ENCODE results near the gene CHCHD2. TPM values are rescaled to one million over a fixed set of nuclear protein-coding genes. Genes with fewer than 3 reads are reported as not detected.

CHCHD2 gene
- total and polyA plus RNA-seq, 2 of the 13 experiments (the other 11 are each of a cell fraction or from before 2014, with no cell fraction given) = 330 to 572 TPM

GRCh38 chr7:56077681-56078080 is 28.6 kb downstream of the CHCHD2 start (continued):
- TF ChIP-seq, protein P1, sequence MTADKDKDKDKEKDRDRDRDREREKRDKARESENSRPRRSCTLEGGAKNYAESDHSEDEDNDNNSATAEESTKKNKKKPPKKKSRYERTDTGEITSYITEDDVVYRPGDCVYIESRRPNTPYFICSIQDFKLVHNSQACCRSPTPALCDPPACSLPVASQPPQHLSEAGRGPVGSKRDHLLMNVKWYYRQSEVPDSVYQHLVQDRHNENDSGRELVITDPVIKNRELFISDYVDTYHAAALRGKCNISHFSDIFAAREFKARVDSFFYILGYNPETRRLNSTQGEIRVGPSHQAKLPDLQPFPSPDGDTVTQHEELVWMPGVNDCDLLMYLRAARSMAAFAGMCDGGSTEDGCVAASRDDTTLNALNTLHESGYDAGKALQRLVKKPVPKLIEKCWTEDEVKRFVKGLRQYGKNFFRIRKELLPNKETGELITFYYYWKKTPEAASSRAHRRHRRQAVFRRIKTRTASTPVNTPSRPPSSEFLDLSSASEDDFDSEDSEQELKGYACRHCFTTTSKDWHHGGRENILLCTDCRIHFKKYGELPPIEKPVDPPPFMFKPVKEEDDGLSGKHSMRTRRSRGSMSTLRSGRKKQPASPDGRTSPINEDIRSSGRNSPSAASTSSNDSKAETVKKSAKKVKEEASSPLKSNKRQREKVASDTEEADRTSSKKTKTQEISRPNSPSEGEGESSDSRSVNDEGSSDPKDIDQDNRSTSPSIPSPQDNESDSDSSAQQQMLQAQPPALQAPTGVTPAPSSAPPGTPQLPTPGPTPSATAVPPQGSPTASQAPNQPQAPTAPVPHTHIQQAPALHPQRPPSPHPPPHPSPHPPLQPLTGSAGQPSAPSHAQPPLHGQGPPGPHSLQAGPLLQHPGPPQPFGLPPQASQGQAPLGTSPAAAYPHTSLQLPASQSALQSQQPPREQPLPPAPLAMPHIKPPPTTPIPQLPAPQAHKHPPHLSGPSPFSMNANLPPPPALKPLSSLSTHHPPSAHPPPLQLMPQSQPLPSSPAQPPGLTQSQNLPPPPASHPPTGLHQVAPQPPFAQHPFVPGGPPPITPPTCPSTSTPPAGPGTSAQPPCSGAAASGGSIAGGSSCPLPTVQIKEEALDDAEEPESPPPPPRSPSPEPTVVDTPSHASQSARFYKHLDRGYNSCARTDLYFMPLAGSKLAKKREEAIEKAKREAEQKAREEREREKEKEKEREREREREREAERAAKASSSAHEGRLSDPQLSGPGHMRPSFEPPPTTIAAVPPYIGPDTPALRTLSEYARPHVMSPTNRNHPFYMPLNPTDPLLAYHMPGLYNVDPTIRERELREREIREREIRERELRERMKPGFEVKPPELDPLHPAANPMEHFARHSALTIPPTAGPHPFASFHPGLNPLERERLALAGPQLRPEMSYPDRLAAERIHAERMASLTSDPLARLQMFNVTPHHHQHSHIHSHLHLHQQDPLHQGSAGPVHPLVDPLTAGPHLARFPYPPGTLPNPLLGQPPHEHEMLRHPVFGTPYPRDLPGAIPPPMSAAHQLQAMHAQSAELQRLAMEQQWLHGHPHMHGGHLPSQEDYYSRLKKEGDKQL (CRISPR knock-in tag; IDR thresholded peaks at IDR 0.05; ENCODE audit: low read depth) = no peak
- no peak for TF ChIP-seq NFKBIZ (CRISPR knock-in tag; IDR thresholded peaks at IDR 0.05)
- no peak for TF ChIP-seq NR2F1 (CRISPR knock-in tag; IDR thresholded peaks at IDR 0.05)
- no peak for TF ChIP-seq ZNF17 (CRISPR knock-in tag; IDR thresholded peaks at IDR 0.05)
- no peak for TF ChIP-seq ZNF790 (CRISPR knock-in tag; IDR thresholded peaks at IDR 0.05; ENCODE audit: borderline replicate concordance)

- H3K4me1 ChIP-seq (ENCODE audit: insufficient read depth, low read length) = peaks cover 18% of the 10 kb centered on the region
- ChIA-PET POLR2A (interaction anchor here (0.8 to 2.7 kb wide), 6 partner anchors 10 to 74 kb away, joined by 3 to 12 read pairs (median 4); partner anchors contain the start of genes CCT6A, PSPH and SUMF2), CTCF (ENCODE audit: low intra/inter-chr PET ratio, low total read pairs) (interaction anchor here (1.2 to 2.1 kb wide), 3 partner anchors 66 to 433 kb away, joined by 5 to 19 read pairs (median 6); no protein-coding TSS in a partner anchor)
- DNase-seq (ENCODE audit: low spot score) (peak; percentile 68), FAIRE-seq (peak; percentile 60), ATAC-seq (peak; percentile 94)
- no peaks in the 10 kb centered on the region for H3K9me3 ChIP-seq (ENCODE audit: low read length)
- no peak overlapping the region for H3K4me2 ChIP-seq (ENCODE audit: low read depth, low read length)
- intact Hi-C loops (cut with micrococcal nuclease; ENCODE audit: unreplicated experiment) = loop anchor here (1.0 to 10.0 kb wide), 4 partner anchors 70 to 433 kb away; no protein-coding TSS in a partner anchor
- H3K79me2 ChIP-seq (ENCODE audit: insufficient read depth, low read length) = no peaks in the 10 kb centered on the region
- in situ Hi-C loops (cut with HindIII; ENCODE audit: extremely low pct_ligation_motif_present, low pct_unique_long_range_greater_than_20kb) = loop anchor here (5.0 to 10.0 kb wide), 2 partner anchors 72 to 430 kb away; no protein-coding TSS in a partner anchor
- peaks cover 1 to 3% of the 10 kb centered on the region in 2 experiments; a peak in 2 of 5 replicates for H3K36me3 ChIP-seq (replicated peaks in 1 of 2; ENCODE audit: control insufficient read depth in 1 of 2, insufficient read depth in 2 of 2, low read length in 2 of 2)
- H2AFZ ChIP-seq (ENCODE audit: low read length) = no peak overlapping the region
- H4K20me1 ChIP-seq (ENCODE audit: insufficient read depth, low read length) = no peaks in the 10 kb centered on the region
- 35% methylated on average over 19 of the region's 19 CpGs for WGBS (ENCODE audit: low lambda C conversion rate)
- no peak overlapping the region for H3K4me3 ChIP-seq (replicated peaks in 1 of 3; ENCODE audit: insufficient read depth in 1 of 3, low read depth in 2 of 3, low read length in 3 of 3)
- H3K9ac ChIP-seq (ENCODE audit: insufficient read depth, low read depth, low read length) = no peak overlapping the region
- H3K27me3 ChIP-seq (ENCODE audit: control insufficient read depth in 1 of 2, insufficient read depth in 2 of 2, low read length in 2 of 2) = no peaks in the 10 kb centered on the region
- no TSS peak for BruUV-seq (replicated peaks)
- H3K27ac ChIP-seq (ENCODE audit: extremely low read length, insufficient read depth, low read length) = no peak overlapping the region
- TF ChIP-seq AGO2 (optimal IDR thresholded peaks at IDR 0.05; ENCODE audit: low read depth, low read length) (peak; percentile 32), MYPOP (CRISPR knock-in tag; IDR thresholded peaks at IDR 0.05) (0 out of 2 replicates have a peak, but pooled peaks have one; percentile 40), TSC22D2 (CRISPR knock-in tag; IDR thresholded peaks at IDR 0.05; ENCODE audit: borderline replicate concordance) (no peak), GATAD1 (CRISPR knock-in tag; IDR thresholded peaks at IDR 0.05) (0 out of 2 replicates have a peak, but pooled peaks have one; percentile 38), ZNF556 (CRISPR knock-in tag; IDR thresholded peaks at IDR 0.05; ENCODE audit: borderline replicate concordance) (0 out of 2 replicates have a peak, but pooled peaks have one; percentile 30), GATAD2A (CRISPR knock-in tag; IDR thresholded peaks at IDR 0.05) (0 out of 2 replicates have a peak, but pooled peaks have one; percentile 12), HOXA3 (CRISPR knock-in tag; IDR thresholded peaks at IDR 0.05) (0 out of 2 replicates have a peak, but pooled peaks have one; percentile 28)
- TF ChIP-seq, protein P2, sequence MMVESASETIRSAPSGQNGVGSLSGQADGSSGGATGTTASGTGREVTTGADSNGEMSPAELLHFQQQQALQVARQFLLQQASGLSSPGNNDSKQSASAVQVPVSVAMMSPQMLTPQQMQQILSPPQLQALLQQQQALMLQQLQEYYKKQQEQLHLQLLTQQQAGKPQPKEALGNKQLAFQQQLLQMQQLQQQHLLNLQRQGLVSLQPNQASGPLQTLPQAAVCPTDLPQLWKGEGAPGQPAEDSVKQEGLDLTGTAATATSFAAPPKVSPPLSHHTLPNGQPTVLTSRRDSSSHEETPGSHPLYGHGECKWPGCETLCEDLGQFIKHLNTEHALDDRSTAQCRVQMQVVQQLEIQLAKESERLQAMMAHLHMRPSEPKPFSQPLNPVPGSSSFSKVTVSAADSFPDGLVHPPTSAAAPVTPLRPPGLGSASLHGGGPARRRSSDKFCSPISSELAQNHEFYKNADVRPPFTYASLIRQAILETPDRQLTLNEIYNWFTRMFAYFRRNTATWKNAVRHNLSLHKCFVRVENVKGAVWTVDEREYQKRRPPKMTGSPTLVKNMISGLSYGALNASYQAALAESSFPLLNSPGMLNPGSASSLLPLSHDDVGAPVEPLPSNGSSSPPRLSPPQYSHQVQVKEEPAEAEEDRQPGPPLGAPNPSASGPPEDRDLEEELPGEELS (CRISPR knock-in tag; IDR thresholded peaks at IDR 0.05) = 0 out of 2 replicates have a peak, but pooled peaks have one; percentile 14
Measured at GRCh38 chr7:56074371-56074791, 31.9 kb downstream of the CHCHD2 start.

Measured in HepG2 (cell line).